Stimulated activated CD4-positive, alpha-beta T cell treated with anti-CD3 and anti-CD28 coated beads, Interleukin-15, amount 100 ng/mL, for 48 hours (primary cell): ENCODE results near the gene SLC39A12.
"Not testable (repeated sequence)": the region's sequence is repeated elsewhere in the genome, so short reads cannot be mapped to it uniquely, and the experiment has no call there.

ENCODE experiments used
- DNase-seq, 2 donors: peaks; one replicate each; pipeline ENCODE4 v3.0.0-alpha.2; 2020; ENCODE audit warnings: low read depth in 2 of 2

Gene SLC39A12

DNA sequence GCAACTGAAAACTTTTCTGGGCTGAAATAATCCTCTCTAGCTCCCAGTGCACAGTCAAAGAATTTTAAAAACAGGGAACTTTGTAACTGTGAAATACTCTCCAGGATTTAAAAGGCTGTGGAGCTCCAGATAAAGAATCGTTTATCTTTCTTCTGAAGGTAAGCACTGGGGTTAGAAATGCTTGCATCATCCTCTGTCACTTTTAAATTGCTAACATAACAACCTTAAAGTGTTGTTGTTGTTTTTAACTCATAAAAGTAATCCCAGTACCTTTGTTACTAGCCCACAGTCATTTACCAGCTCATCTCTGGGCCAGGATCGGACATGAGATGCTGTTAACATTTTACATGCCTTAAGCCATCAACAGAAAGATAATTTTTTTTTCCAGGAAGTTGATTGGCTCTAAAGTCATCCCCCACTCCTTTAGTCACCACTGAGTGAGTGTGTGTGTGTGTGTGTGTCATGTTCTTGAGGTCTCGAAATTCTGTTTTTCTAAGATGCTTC is at the start of gene SLC39A12:
Gene SLC39A12 (plus strand): TSS at position 51 of the 504 bp plus-strand sequence. CDS start 1,359 bp downstream, outside the sequence.
- DNase-seq, result no peak

DNA sequence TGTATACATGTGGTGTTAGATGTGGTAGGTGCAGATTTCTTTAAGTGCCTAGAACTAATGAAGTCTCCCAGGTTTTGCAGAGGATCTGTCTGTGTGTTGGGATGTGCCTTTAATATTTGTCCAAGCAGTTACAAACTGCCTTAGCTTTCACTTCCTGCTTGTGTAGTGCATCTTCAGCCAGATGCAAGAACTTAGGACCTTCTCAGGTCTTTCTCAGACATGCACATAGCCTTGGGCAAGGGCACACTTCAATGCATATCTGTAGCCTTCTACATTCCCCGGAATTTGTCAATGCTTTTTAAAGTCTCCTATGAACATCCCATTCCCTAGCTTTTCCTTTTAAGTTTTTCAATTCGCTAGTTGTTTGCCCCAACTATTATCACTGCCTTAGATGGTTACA is 47.2 kb upstream of the SLC39A12 start:
- no peak for DNase-seq

DNA sequence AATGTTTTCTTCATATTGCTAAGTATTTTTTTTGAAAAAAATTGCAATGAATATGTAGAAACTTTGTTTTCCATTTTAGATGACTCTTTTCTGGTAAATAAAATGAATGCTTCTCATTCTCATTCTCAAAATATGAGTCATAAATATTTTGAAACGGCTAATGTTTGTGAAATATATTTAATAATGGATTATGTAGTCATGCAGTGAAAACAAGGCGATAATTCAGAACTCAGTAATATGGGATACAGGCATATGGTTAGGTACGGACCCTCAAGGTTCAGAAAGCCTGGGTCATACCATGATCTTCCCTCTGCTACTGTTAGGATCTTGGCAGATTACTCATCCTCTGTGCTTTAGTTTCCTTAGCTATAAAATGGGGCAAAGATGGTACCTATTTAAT is 46.2 kb upstream of the SLC39A12 start:
- no peak for DNase-seq

DNA sequence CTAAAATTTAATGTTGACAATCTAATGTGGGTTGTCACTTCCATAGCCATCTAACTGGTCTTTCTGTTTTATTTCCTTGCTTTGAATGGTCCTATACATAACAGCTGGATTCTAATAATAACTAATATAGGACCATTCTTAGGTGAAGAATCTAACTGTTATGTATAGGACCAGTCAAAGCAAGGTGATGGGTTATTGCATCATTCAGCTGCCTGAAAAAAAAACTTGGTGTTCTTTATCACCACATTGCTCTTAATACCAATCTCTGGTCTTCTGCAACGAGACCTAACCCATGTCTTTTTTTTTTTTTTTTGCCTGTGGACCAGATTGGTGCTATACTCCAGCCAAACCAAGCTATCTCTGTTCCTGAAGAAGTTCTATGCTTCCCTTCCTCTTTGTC is 45.7 kb upstream of the SLC39A12 start:
- no peak for DNase-seq

DNA sequence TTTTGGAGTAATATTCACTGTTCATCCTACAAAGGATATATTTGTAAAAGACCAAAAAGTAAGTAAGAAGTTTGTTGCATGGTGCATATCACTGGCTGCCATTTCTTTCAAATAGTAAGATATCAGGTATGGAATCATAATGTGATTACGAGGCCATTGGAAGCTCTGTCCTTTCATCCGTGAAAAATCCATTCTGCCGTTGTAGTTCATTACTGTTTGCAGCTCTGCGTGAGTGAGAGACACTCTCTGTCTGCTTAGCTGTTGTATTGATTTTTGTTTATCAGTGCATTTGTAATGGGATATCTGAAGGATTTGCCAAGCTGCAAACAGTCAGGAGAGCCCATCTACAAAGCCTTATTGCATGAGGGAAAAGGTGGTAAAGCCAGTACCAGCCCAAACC is 44.1 kb upstream of the SLC39A12 start:
- DNase-seq, result no peak

DNA sequence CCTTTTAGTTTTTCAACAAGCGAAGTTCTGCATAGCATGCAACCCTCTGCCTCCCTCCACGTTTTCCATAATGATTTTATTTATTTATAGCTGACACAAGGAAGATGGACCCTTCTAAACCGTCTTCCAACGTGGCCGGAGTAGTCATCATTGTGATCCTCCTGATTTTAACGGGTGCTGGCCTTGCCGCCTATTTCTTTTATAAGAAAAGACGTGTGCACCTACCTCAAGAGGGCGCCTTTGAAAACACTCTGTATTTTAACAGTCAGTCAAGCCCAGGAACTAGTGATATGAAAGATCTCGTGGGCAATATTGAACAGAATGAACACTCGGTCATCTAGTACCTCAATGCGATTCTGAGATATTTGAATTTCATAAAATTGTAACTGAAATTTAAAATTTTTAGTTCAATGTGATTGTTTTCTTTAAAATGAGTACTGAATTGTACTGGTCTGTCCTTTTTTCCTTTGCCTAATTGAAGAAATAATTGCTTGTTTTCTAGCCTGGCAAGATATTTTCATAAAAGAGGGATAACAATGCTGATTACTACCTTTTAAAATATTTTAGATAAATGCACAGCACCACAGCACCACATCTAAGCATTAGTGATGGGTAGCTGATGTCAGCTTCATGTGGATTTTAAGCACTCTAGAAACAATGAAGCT is 41.5 kb upstream of the SLC39A12 start:
- DNase-seq, result no peak

DNA sequence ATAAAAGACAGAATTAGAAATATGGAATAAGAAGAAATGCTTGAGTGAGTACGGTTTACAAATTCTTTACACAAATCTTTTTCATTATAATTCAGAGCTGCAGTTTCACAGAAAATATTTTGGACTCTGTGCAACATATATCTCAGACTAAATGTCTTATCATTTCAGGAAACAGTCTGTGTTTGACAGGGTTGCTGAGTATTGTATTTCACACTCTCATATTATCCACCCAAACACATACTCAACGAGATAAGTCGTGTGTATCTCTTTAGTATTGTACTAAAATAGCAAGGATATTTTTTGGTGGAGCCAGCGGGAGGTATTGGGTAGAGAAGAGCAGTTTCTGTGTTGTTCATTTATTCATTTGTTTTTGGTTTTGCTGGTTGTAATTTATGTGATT is 39.0 kb upstream of the SLC39A12 start:
- DNase-seq, result no peak

DNA sequence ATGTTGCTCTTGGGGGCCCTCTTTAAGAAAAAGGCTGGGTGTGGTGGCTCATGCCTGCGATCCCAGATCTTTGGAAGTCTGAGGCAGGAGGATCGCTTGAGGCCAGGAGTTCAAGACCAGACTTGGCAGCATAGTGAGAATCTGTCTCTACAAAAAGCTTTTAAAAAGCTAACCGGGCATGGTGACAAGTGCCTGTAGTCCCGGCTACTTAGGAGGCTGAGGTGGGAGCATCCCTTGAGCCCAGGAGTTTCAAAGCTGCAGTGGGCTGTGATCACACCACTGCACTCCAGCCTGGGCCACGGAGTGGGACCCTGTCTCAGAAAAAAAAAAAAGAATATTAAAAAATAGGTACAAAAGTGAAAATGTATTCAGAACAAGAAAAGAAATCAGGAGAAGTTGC is 38.1 kb upstream of the SLC39A12 start:
- no peak for DNase-seq

DNA sequence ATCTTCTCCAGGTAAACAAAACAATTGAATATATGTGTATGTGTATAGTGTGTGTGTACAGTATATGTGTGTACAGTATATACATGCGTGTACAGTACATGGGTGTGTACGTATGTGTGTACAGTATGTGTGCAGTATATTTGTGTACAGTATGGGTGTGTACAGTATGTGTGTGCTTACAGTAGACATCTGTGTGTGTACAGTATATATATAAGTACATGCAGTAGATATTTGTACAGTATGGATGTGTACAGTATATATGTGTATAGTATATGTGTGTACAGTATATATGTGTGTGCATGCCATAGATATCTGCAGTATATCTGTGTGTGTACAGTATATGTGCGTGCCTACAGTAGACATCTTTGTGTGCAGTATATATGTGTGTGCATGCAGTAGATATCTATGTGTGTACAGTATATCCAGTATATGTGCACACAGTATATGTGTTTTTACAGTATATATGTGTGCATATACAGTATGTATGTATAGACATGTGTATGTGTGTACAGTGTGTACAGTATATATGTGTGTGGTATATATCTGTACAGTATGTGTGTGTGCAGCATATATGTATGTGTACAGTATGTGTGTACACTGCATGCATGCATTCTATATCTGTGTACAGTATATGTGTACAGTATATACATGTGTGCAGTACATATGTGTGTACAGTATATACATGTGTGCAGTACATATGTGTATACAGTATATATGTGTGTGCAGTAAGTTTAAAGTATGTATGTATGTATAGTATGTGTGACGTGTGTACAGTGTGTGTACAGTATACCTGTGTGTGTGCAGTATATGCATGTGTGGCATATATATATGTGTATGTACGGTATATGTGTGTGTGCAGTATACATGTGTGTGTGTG is 37.3 kb upstream of the SLC39A12 start:
- DNase-seq, result no peak

DNA sequence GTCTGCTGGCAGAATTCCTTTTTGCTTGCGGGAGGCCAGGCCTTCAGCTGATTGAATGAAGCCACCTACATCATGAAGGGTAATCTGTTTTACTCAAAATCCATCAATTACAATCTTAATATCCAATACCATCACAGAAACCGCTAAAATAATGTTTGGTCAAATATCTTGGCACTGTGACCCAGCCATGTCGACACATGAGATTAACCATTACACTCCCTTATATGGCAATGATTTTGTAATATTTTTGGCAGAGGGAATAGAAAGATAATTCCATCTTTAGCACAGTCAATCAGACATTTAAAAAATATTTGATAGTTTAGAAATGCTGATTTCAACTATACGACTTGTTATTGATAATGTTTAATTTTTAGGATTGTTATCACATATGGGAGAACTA is 36.5 kb upstream of the SLC39A12 start:
- DNase-seq, result no peak

DNA sequence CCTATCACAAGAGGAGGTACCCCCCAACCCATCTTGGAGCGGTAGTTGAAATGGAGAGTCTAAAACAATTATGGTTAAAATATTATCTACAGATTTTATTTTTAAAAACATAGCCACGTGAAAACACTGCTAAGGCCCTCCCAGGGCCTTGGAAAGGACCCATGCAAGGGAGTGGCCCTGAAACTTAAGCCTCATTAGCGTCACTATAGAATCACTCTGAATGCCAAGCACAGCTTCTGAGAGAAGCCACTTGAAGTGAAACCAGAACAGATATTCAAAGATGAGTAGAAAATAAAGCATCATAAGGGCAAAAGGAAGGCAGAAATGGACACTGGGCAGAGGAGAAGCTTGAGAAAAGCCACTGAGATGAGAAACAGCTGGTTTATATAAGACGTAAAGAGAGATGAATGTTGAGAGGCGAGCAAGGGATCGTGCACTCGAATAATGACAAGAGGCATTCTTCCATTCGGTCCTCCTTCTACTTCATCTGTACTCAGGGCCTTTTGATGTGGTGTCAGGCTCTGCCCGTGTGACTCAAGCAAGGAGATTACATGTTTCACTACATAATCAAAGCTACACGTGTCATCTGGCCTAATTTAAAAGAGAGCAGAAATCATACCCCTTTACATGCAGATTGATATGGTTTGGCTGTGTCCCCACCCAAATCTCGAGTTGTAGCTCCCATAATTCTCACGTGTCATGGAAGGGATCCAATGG is 33.4 kb upstream of the SLC39A12 start:
- DNase-seq, result no peak

DNA sequence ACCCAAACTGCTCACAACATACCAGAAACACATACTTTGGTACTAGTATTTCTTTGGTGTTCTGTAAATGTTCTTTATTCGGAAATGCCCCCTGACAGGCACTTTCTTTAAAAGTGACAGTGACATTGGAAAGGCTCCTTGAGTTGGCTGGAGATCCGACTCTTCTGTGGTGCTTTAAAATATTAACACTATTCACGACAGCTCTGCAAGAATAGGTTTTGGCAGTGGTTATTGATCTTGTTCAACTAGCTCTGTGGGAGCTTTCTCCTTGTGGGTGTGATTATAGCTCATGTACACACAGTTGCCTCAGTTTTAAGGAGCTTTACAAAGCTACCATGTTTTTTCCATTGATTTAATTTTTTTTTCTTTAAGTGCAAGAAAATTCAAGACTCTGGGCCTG is 30.3 kb upstream of the SLC39A12 start:
- no peak for DNase-seq

DNA sequence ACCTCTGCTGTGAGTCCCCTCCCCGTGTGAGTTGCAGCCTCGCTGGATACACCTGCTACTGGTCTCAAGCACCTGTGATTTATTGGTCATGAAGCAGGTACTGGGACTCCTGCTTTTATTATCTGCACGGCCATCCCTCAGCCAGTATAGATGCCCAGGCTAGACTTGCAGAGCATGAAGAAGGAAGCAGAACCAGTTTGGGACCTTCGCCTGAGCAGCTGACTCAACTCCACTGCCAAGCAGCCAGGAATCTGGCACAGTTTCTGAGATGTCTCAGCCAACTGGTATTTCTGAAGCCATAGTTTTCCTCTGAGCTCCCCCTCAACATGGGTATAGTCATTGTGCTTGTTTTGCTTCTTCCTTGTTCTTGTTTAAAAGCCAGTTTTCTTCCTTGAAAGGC is 28.0 kb upstream of the SLC39A12 start:
- no peak for DNase-seq

DNA sequence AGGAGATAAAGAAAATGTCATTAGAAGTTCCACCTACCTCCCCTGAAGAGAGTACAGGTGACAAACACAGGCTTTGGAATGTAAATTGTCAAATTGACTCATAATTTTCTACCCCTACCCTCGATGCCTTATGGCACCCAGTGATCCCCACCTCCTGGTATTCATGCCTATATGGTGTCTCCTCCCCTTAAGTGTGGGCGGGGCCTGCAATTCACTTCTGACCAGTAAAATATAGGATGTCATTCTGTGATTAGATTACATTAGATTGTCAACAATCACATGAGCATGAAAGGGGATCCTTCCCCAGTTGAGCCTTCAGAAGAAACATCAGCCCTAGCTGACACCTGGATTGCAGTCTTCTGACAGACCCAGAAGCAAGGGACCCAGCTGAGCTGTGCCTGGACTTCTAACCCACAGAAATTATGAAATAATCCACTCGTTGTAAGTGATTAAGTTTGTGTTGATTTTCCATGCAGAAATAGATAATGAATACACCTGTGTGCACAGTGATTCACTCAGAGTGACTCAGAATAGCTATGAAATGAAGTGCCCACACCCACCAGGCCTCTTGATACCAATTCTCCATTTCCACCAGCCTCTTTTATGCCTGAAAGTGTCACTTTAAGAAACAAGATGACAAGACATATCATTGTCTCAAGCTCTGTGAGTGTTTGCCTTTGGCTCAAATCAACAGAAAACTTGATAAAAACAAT is 8.5 kb upstream of the SLC39A12 start:
- no peak for DNase-seq

DNA sequence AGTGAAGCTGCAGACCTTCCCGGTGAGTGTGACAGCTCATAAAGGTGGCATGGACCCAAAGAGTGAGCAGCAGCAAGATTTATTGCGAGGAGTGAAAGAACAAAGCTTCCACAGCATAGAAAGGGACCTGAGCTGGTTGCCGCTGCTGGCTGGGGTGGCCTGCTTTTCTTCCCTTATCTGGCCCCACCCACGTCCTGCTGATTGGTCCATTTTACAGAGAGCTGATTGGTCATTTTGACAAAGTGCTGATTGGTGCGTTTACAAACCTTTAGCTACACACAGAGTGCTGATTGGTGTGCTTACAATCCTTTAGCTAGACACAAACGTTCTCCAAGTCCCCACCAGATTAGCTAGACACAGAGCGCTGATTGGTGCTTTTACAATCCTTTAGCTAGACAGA is 1.4 kb upstream of the SLC39A12 start:
- DNase-seq, result not testable (repeated sequence)

DNA sequence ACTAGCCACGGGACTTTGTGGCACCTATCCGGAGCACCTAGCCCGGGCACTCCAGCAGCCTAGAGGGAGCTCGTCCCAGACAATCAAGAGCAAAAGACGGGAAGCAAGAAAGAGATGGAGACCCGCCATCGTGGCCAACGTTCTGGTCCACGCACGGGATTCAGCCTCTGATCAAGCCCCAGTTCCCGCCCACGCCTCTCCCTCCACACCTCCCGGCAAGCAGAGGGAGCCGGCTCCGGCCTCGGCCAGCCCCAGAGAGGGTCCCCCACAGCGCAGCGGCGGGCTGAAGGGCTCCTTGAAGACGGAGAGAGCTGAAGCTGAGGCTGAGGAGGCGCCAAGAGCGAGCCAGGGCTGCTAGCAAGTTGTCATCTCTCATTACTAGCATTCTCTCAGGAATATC is 992 bp upstream of the SLC39A12 start:
- DNase-seq, result no peak

DNA sequence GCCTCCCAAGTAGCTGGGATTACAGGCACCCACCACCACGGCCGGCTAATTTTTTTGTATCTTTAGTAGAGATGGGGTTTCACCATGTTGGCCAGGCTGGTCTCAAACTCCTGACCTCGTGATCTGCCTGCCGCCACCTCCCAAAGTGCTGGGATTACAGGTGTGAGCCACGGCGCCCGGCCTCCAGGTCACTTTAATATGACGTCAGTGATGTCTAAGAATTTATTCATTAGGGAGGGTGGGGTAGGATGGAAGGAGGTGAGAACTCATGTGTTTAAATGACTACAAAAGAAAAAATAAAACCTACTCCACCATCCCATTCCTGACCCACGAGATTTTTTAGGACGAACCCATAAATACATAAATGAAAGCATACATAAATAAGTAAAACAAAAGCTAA is 2.7 kb downstream of the SLC39A12 start:
- DNase-seq, result not testable (repeated sequence)

DNA sequence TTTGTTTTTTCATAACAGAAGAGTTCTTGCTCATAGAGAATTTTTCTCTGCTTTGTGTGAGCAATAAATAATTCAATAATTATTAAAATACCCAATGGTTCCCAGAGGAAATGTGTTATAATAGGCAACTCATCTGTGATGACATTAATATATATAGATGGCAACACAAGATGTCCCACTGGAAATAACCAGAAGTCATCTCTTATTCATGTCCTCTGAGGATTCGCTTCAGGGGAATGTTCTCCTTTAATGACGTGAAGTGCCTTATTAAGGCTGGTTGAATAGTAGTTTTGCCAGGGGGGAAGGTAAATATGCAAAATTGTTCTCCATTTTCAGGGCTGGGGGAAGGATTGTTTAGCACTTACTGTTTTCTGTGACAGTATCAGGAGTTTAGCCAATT is 3.1 kb downstream of the SLC39A12 start:
- no peak for DNase-seq

DNA sequence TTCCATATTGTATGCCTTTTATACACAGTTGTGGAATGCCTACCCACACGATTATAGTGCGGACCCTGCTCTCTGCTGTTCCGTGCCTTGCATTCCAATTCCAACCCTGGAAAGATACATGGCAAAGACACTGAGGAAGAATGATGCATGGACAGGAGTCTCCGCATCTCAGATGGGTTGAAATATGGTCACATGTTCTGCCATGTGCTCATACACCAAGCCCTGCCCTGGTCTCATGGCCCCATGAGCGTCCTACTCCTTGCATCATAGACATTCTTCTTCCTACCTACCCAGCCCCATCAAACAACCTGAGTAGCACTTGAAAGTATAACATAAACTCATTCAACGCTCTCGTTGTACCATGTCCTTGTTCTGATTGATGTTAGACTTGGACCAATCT is 6.3 kb downstream of the SLC39A12 start:
- DNase-seq, result no peak

DNA sequence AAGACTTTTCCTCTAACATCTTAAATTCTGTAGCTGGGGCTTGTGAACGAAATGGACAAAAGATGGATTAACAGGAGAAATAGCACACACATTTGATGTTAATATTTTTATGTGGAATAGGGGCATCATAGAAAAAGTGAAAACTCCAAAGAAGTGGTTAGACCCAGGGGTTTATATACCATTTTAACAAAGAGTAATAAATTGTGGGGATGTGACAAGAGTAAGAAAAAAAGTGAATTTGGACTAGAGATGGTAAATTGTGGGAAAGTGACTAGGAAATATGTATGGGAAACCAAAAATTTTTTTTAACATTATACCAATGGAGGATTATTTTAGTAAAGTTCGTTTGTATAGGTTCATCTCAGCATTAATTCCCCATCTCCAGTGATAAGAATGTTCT is 8.2 kb downstream of the SLC39A12 start:
- DNase-seq, result no peak

DNA sequence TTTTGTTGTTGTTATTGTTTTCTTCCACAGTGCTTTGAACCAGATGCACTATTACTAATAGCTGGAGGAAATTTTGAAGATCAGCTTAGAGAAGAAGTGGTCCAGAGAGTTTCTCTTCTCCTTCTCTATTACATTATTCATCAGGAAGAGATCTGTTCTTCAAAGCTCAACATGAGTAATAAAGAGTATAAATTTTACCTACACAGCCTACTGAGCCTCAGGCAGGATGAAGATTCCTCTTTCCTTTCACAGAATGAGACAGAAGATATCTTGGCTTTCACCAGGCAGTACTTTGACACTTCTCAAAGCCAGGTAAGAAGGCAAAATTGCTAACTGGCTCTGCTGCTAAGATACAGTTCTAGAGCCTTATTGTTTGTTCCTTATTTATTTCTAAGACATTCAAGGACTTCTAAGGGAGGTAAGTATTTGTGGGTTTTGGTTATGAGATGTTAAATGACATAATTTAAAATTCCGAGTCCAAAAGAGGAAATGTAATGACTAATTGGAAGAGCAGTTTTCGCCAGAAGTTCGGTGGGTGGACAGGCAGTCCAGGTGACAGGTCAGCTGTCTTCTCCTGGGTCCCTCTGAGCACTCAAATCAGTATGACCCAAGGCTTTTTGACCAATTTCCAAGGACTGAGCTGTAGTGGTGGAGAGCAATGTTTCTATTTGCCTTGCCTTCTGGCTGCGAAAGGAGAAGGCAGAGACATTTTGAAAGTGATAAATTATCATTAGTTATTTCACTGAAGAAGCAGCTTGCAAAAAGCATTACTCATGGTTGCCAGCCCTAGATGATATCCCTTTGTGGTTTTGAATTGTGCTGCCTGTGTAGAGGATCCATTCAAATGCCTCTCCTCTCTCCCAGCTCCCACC is 10.1 kb downstream of the SLC39A12 start:
- no peak for DNase-seq
